ENCODE measurements around the gene RXRA. TPM values are rescaled to one million over a fixed set of nuclear protein-coding genes. Genes with fewer than 3 reads are reported as not detected.

The RXRA gene
- total and polyA plus RNA-seq, 2 of the 13 experiments (the other 11 are each of a cell fraction or from before 2014, with no cell fraction given): 18.9 to 29.2 TPM

DNA sequence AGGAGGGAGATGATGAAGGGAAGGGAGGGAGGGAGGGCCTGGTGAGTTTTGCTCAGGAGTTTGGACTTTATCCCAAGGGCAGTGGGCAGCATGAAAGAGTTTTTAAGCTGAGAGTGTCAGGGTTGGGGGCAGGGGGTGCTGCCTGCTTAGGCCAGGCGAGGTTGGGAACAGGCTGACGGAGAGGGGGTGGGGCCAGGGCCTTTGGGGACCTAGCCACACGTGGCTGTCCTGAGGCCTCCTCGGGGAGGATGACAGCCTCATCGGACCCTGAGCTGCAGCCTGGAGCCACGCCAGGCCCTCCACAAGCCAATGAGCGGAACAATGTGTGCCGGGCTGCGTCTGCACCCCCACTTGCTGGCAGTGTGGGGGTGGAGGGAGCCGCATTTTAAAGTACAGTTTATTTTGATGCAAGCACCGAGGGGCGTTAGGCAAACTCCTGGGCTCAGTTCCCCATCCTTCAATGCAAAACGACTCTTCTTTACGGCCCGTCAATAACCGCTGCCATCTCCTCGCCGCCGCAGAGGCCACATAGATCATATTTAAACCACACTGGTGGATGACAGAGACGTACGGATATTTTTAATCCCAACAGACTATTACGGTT lies 5.3 kb upstream of the RXRA start:
- peak overlapping the region; percentile 26 to 57 (median 28); a peak in 5 of 6 replicates for H3K4me3 ChIP-seq (replicated peaks in 1 of 3; ENCODE audit: insufficient read depth in 1 of 3, low read depth in 2 of 3, low read length in 3 of 3)
- peaks cover 14 to 28% of the 10 kb centered on the region in 2 experiments; a peak in 4 of 5 replicates for H3K27me3 ChIP-seq (ENCODE audit: control insufficient read depth in 1 of 2, insufficient read depth in 2 of 2, low read length in 2 of 2)
- ATAC-seq: peak; percentile 60
- ChIA-PET CTCF (ENCODE audit: low intra/inter-chr PET ratio, low total read pairs) (no interaction called here), POLR2A (interaction anchor here (1.3 to 4.2 kb wide), 3 partner anchors 8 to 59 kb away, joined by 4 to 28 read pairs (median 6); no protein-coding TSS in a partner anchor)
- DNase-seq (ENCODE audit: low spot score): peak; percentile 81
- peak overlapping the region; percentile 71 for H3K4me2 ChIP-seq (ENCODE audit: low read depth, low read length)
- no peak overlapping the region for H2AFZ ChIP-seq (ENCODE audit: low read length)
- H4K20me1 ChIP-seq (ENCODE audit: insufficient read depth, low read length): no peaks in the 10 kb centered on the region
- no TSS peak for BruUV-seq (replicated peaks)
- intact Hi-C loops (cut with micrococcal nuclease; ENCODE audit: unreplicated experiment): loop anchor here (5.0 to 10.0 kb wide), 2 partner anchors 54 to 146 kb away; no protein-coding TSS in a partner anchor
- H3K9me3 ChIP-seq (ENCODE audit: low read length): no peaks in the 10 kb centered on the region
- peaks cover 79% of the 10 kb centered on the region for H3K4me1 ChIP-seq (ENCODE audit: insufficient read depth, low read length)
- no peaks in the 10 kb centered on the region for H3K79me2 ChIP-seq (ENCODE audit: insufficient read depth, low read length)
- H3K9ac ChIP-seq (ENCODE audit: insufficient read depth, low read depth, low read length): no peak overlapping the region; the same call in 1 of the 2 replicates
- in situ Hi-C loops (cut with HindIII; ENCODE audit: extremely low pct_ligation_motif_present, low pct_unique_long_range_greater_than_20kb): loop anchor here (10.0 kb wide), 1 partner anchor 156 kb away; the partner anchor contains the start of gene RNU6ATAC
- peak overlapping the region; percentile 64 for H3K27ac ChIP-seq (ENCODE audit: extremely low read length, insufficient read depth, low read length)
- FAIRE-seq: peak; percentile 68
- WGBS (ENCODE audit: low lambda C conversion rate): 4% methylated on average over 10 of the region's 22 CpGs
- H3K36me3 ChIP-seq (replicated peaks in 1 of 2; ENCODE audit: control insufficient read depth in 1 of 2, insufficient read depth in 2 of 2, low read length in 2 of 2): no peaks in the 10 kb centered on the region
- TF ChIP-seq FOSL1 (CRISPR knock-in tag; IDR thresholded peaks at IDR 0.05; ENCODE audit: borderline replicate concordance): no peak
- no peak for TF ChIP-seq ZNF230 (CRISPR knock-in tag; IDR thresholded peaks at IDR 0.05)
- no peak for TF ChIP-seq CBFB (CRISPR knock-in tag; IDR thresholded peaks at IDR 0.05)
- TF ChIP-seq ZNF296 (CRISPR knock-in tag; conservative IDR thresholded peaks at IDR 0.05): no peak; the same call in 1 of the 2 replicates
- no peak for TF ChIP-seq ZNF253 (CRISPR knock-in tag; IDR thresholded peaks at IDR 0.05; ENCODE audit: borderline replicate concordance)
- TF ChIP-seq, protein P1, sequence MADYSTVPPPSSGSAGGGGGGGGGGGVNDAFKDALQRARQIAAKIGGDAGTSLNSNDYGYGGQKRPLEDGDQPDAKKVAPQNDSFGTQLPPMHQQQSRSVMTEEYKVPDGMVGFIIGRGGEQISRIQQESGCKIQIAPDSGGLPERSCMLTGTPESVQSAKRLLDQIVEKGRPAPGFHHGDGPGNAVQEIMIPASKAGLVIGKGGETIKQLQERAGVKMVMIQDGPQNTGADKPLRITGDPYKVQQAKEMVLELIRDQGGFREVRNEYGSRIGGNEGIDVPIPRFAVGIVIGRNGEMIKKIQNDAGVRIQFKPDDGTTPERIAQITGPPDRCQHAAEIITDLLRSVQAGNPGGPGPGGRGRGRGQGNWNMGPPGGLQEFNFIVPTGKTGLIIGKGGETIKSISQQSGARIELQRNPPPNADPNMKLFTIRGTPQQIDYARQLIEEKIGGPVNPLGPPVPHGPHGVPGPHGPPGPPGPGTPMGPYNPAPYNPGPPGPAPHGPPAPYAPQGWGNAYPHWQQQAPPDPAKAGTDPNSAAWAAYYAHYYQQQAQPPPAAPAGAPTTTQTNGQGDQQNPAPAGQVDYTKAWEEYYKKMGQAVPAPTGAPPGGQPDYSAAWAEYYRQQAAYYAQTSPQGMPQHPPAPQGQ (CRISPR knock-in tag; IDR thresholded peaks at IDR 0.05; ENCODE audit: borderline replicate concordance): no peak
- no peak for TF ChIP-seq CCDC6 (CRISPR knock-in tag; IDR thresholded peaks at IDR 0.05)
- TF ChIP-seq, protein P2, sequence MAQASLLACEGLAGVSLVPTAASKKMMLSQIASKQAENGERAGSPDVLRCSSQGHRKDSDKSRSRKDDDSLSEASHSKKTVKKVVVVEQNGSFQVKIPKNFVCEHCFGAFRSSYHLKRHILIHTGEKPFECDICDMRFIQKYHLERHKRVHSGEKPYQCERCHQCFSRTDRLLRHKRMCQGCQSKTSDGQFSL (CRISPR knock-in tag; IDR thresholded peaks at IDR 0.05): peak; percentile 87; the same call in 1 of the 2 replicates
- TF ChIP-seq ZNF460 (CRISPR knock-in tag; IDR thresholded peaks at IDR 0.05; ENCODE audit: borderline replicate concordance): no peak
- 0 out of 2 replicates have a peak, but pooled peaks have one; percentile 31 for TF ChIP-seq ZNF564 (CRISPR knock-in tag; IDR thresholded peaks at IDR 0.05)
- TF ChIP-seq NR2F1 (CRISPR knock-in tag; IDR thresholded peaks at IDR 0.05): no peak; a peak in 1 of 4 replicates
- TF ChIP-seq ZNF891 (CRISPR knock-in tag; IDR thresholded peaks at IDR 0.05): no peak; the same call in 1 of the 2 replicates
- no peak for TF ChIP-seq MTF2 (CRISPR knock-in tag; IDR thresholded peaks at IDR 0.05; ENCODE audit: borderline replicate concordance)
- no peak for TF ChIP-seq MIER2 (CRISPR knock-in tag; IDR thresholded peaks at IDR 0.05)
- no peak for TF ChIP-seq ZNF724P (CRISPR knock-in tag; IDR thresholded peaks at IDR 0.05; ENCODE audit: borderline replicate concordance)
- no peak for TF ChIP-seq FOXK2 (IDR thresholded peaks at IDR 0.05)
- TF ChIP-seq ZNF530 (CRISPR knock-in tag; IDR thresholded peaks at IDR 0.05; ENCODE audit: low read depth): no peak
- TF ChIP-seq ZNF24 (IDR thresholded peaks at IDR 0.05): no peak
- TF ChIP-seq, protein P3, sequence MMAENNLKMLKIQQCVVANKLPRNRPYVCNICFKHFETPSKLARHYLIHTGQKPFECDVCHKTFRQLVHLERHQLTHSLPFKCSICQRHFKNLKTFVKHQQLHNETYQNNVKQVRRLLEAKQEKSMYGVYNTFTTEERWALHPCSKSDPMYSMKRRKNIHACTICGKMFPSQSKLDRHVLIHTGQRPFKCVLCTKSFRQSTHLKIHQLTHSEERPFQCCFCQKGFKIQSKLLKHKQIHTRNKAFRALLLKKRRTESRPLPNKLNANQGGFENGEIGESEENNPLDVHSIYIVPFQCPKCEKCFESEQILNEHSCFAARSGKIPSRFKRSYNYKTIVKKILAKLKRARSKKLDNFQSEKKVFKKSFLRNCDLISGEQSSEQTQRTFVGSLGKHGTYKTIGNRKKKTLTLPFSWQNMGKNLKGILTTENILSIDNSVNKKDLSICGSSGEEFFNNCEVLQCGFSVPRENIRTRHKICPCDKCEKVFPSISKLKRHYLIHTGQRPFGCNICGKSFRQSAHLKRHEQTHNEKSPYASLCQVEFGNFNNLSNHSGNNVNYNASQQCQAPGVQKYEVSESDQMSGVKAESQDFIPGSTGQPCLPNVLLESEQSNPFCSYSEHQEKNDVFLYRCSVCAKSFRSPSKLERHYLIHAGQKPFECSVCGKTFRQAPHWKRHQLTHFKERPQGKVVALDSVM (CRISPR knock-in tag; IDR thresholded peaks at IDR 0.05): peak; percentile 83
- peak; percentile 46; the same call in 1 of the 2 replicates for TF ChIP-seq REPIN1 (CRISPR knock-in tag; IDR thresholded peaks at IDR 0.05; ENCODE audit: borderline replicate concordance, low read depth)
